Uterus (tissue), 4 donors: ENCODE results near the gene DEPDC7. TPM values are rescaled to one million over a fixed set of nuclear protein-coding genes. Genes with fewer than 3 reads are reported as not detected.

Experiments used
- DNase-seq, 2 donors: peaks; one replicate each; pipeline ENCODE4 v3.0.0-alpha.2; 2019 to 2020
- H3K27ac ChIP-seq, 2 donors: fragments of 200-600 bp; sonication (generic); 1 replicate in 1 of 2; 2 replicates in 1 of 2; pipeline ENCODE4 v1.5.1; 2016 to 2018
- H3K27me3 ChIP-seq, 2 donors: fragments of 200-600 bp; sonication (generic); one replicate each; pipeline ENCODE4 v1.5.1; 2018 to 2019; ENCODE audit warnings: control low read depth in 1 of 2
- H3K36me3 ChIP-seq, 2 donors: fragments of 200-600 bp; sonication (generic); one replicate each; pipeline ENCODE4 v1.5.1; 2019; ENCODE audit warnings: control low read depth in 1 of 2
- H3K4me1 ChIP-seq, 2 donors: fragments of 200-600 bp; sonication (generic); one replicate each; pipeline ENCODE4 v1.5.1; 2018 to 2019; ENCODE audit warnings: control low read depth in 1 of 2
- H3K4me3 ChIP-seq, 2 donors: fragments of 200-600 bp; sonication (generic); 1 replicate in 1 of 2; 2 replicates in 1 of 2; pipeline ENCODE4 v1.5.1; 2018 to 2019; ENCODE audit warnings: mild to moderate bottlenecking in 1 of 2
- H3K9me3 ChIP-seq, 2 donors: fragments of 200-600 bp; sonication (generic); one replicate each; pipeline ENCODE4 v1.5.1; 2019; ENCODE audit warnings: control low read depth in 1 of 2
- CTCF ChIP-seq, 4 experiments: fragments of 200-600 bp in 2 of 4; fragments of 450-650 bp in 2 of 4; sonication (generic) in 2 of 4; IDR thresholded peaks; one replicate each; pipeline ENCODE4 v1.5.1; 2016 to 2019; ENCODE audit warnings: antibody characterized with exemption in 4 of 4, mild to moderate bottlenecking in 2 of 4, moderate library complexity in 1 of 4
- POLR2A ChIP-seq, 2 donors: fragments of 450-650 bp; IDR thresholded peaks; one replicate each; pipeline ENCODE4 v1.6.1; 2016; ENCODE audit warnings: antibody characterized with exemption in 2 of 2, mild to moderate bottlenecking in 1 of 2, moderate library complexity in 1 of 2
- intact Hi-C: fragments of 100-400 bp; cut with DNase I; formaldehyde crosslinking; loops from one replicate; pipeline ENCODE4 v1.15.1; 2023; ENCODE audit warnings: low total_unique reads
- total RNA-seq, 4 donors: library from RNA; depleted of rRNA in 3 of 4; stranded (reverse); fragments of >200 nt in 3 of 4; gene quantifications; one replicate each; pipeline versions ENCODE4 v1.1.0 to v1.2.4, GENCODE V29; 2014 to 2023
- donor health status: DM: yes; HTN: yes; CAD: no.

The DEPDC7 gene
- total RNA-seq, 4 donors from 2014 or later, result 1.3 to 6.4 (median 1.3) TPM; not detected in 1

DNA sequence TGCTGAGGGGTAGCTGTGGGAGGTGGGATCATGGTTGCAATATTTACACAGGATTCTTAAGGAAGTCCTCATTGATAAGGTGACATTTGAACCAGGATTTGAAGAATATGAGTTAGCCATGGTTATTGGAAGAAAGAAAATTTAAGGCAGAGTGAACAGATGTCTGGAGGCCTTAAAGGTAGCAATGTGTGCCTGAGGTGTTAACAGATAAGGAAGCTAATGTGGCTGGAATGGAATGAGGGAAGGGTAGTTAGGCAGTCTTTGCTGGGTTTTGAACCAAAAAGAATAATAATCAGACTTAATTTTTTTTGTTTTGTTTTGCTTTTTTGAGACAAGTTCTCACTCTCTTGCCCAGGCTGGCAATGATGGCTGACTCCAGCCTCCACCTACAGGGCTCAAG is 9.7 kb upstream of the DEPDC7 start:
- H3K27me3 ChIP-seq, result no peaks in the 10 kb centered on the region
- no peaks in the 10 kb centered on the region for H3K4me1 ChIP-seq
- H3K27ac ChIP-seq, result no peak overlapping the region
- TF ChIP-seq POLR2A (IDR thresholded peaks at IDR 0.05), result no peak
- TF ChIP-seq CTCF (IDR thresholded peaks at IDR 0.05), result no peak
- no peak for DNase-seq
- H3K9me3 ChIP-seq, result no peaks in the 10 kb centered on the region
- no peak overlapping the region for H3K4me3 ChIP-seq
- intact Hi-C loops, result no loop called here
- H3K36me3 ChIP-seq, result no peaks in the 10 kb centered on the region

- no peak overlapping the region for H3K27ac ChIP-seq
- H3K4me1 ChIP-seq, result no peaks in the 10 kb centered on the region
- intact Hi-C loops, result no loop called here
- H3K4me3 ChIP-seq, result no peak overlapping the region
- H3K27me3 ChIP-seq, result no peaks in the 10 kb centered on the region
- H3K9me3 ChIP-seq, result no peaks in the 10 kb centered on the region
- no peak for TF ChIP-seq POLR2A (IDR thresholded peaks at IDR 0.05)
- TF ChIP-seq CTCF (IDR thresholded peaks at IDR 0.05), result no peak
- DNase-seq, result no peak
- H3K36me3 ChIP-seq, result no peaks in the 10 kb centered on the region
These were observed 1.9 kb upstream of the DEPDC7 start for GRCh38 chr11:33013755-33014154.

GRCh38 chr11:33016654-33017053 is 976 bp downstream of the DEPDC7 start:
- TF ChIP-seq POLR2A (IDR thresholded peaks at IDR 0.05), result no peak
- no peak for TF ChIP-seq CTCF (IDR thresholded peaks at IDR 0.05)
- H3K27ac ChIP-seq, result no peak overlapping the region
- intact Hi-C loops, result no loop called here

DNA sequence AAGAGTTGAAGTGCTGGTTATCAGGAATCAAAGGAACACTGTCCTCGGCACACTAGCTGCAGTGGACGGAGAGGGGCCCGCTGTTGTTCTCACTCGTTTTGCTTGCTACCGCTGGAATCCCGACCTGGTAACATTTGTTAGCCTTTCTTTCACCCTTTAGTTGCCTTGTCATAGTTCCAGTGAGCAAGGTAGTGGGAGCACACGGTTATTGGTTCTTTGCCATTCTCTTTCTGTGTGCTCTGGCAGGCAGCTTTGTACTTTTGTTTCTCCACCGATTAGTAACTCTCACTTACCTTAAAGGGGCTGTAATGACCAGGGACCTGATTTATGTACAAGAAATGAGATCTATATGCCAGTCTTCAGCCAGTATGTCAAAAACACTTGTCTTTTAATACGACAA is 1.8 kb downstream of the DEPDC7 start:
- no peak for TF ChIP-seq CTCF (IDR thresholded peaks at IDR 0.05)
- no peak for TF ChIP-seq POLR2A (IDR thresholded peaks at IDR 0.05)
- H3K4me1 ChIP-seq, result no peaks in the 10 kb centered on the region
- no peaks in the 10 kb centered on the region for H3K9me3 ChIP-seq
- H3K36me3 ChIP-seq, result no peaks in the 10 kb centered on the region
- H3K4me3 ChIP-seq, result no peak overlapping the region
- DNase-seq, result no peak
- H3K27me3 ChIP-seq, result no peaks in the 10 kb centered on the region
- H3K27ac ChIP-seq, result no peak overlapping the region
- intact Hi-C loops, result no loop called here

More at GRCh38 chr11:33016654-33017053, 976 bp downstream of the DEPDC7 start:
- no peak for DNase-seq
- H3K4me1 ChIP-seq, result no peaks in the 10 kb centered on the region
- H3K9me3 ChIP-seq, result no peaks in the 10 kb centered on the region
- no peaks in the 10 kb centered on the region for H3K36me3 ChIP-seq
- no peaks in the 10 kb centered on the region for H3K27me3 ChIP-seq
- peak overlapping the region; percentile 35 to 45 for H3K4me3 ChIP-seq

- Histone ChIP-seq H3K4me1 (no peaks in the 10 kb centered on the region), H3K27me3 (no peaks in the 10 kb centered on the region), H3K27ac (no peak overlapping the region), H3K9me3 (no peaks in the 10 kb centered on the region), H3K4me3 (no peak overlapping the region), H3K36me3 (no peaks in the 10 kb centered on the region)
- intact Hi-C loops, result no loop called here
- no peak for TF ChIP-seq POLR2A (IDR thresholded peaks at IDR 0.05)
- no peak for TF ChIP-seq CTCF (IDR thresholded peaks at IDR 0.05)
- DNase-seq, result no peak
These were observed 2.3 kb downstream of the DEPDC7 start for GRCh38 chr11:33017965-33018364.
